T-helper 2 cell treated with Interferon-gamma antibody and Interleukin-4, amounts not matched to agents 5 μg/mL and 100 μg/mL, for 36 hours (primary cell): ENCODE data around the gene SELENOF.

Experiments used
- DNase-seq: peaks from one replicate; pipeline ENCODE4 v3.0.0; 2021; ENCODE audit warnings: low spot score
- H3K27ac Mint-ChIP-seq: one replicate; pipeline ENCODE4 v1.8.0; 2021; ENCODE audit warnings: mild to moderate bottlenecking, mixed read lengths
- H3K27me3 Mint-ChIP-seq: one replicate; pipeline ENCODE4 v1.8.0; 2021; ENCODE audit warnings: low read depth, mixed read lengths
- H3K36me3 Mint-ChIP-seq: one replicate; pipeline ENCODE4 v1.8.0; 2021; ENCODE audit warnings: low read depth, mixed read lengths
- H3K4me1 Mint-ChIP-seq: one replicate; pipeline ENCODE4 v1.8.0; 2021; ENCODE audit warnings: low read depth, mixed read lengths
- H3K4me3 Mint-ChIP-seq: one replicate; pipeline ENCODE4 v1.8.0; 2022; ENCODE audit warnings: mild to moderate bottlenecking, moderate library complexity, mixed read lengths
- H3K9me3 Mint-ChIP-seq: one replicate; pipeline ENCODE4 v1.8.0; 2021; ENCODE audit warnings: mixed read lengths

The SELENOF gene

DNA sequence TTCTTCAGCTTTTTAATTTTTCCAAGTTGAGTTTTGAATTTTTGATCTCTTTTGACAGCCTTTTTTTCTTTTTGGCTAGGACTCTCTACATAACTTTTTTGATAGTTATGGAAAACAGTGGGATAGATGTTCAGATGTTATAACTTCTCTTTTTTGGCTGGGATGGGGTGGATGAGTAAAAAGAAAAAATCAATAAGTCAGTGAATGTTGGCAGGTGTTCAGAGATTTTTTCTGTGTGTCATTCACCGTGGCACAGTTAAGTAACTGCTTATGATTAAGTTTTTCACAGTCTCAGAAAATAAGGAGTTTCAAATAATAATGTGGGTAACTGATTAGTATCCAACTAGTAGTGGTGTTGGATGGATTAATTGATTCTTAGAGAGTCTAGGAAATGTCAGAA lies 24.5 kb upstream of the SELENOF start:
- no peak for DNase-seq
- no peaks in the 10 kb centered on the region for H3K9me3 Mint-ChIP-seq
- no peaks in the 10 kb centered on the region for H3K27me3 Mint-ChIP-seq
- H3K36me3 Mint-ChIP-seq: no peaks in the 10 kb centered on the region
- H3K4me1 Mint-ChIP-seq: peaks cover 1% of the 10 kb centered on the region
- no peak overlapping the region for H3K27ac Mint-ChIP-seq
- no peak overlapping the region for H3K4me3 Mint-ChIP-seq

DNA sequence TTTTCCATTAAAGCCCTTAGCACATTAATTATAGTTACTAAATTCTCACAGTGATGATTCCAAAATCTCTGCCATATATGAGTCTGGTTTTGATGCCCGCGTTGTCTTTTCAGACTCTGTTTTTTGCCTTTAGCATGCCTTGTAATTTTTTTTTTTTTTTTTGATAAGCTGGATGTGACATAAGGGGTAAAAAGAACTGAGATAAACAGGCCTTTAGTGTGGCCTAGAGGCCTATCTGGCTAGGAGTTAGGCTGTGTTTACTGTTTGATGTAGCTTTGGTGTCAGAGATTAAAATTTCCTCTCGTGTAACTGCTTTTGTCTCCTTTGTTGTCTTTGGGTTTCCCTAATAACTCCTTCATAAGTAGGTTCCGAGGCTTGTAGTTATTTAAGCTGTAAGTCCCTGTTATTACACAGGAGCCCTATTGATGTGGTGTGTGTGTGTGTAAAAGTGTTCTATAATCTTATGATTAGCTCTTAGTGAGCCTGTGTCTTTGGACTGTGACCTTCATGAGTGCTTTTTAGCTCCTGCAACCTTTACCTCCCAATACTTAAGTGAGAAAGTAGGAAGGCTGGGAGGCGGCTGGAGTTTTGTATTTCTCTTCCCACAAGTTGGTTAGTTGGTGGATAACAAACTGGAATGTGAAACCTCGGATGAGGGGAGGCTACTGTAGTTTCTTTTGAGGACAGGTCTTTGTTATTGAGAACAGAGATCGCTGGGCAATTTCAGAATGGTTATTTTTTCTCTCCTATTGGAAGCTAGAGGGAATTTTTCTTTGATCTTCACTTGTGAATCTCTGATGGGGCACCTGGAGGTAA lies 19.8 kb upstream of the SELENOF start:
- Mint-ChIP-seq H3K4me3 (no peak overlapping the region), H3K9me3 (no peaks in the 10 kb centered on the region), H3K36me3 (no peaks in the 10 kb centered on the region), H3K4me1 (peaks cover 5% of the 10 kb centered on the region), H3K27ac (no peak overlapping the region), H3K27me3 (no peaks in the 10 kb centered on the region)
- DNase-seq: no peak

DNA sequence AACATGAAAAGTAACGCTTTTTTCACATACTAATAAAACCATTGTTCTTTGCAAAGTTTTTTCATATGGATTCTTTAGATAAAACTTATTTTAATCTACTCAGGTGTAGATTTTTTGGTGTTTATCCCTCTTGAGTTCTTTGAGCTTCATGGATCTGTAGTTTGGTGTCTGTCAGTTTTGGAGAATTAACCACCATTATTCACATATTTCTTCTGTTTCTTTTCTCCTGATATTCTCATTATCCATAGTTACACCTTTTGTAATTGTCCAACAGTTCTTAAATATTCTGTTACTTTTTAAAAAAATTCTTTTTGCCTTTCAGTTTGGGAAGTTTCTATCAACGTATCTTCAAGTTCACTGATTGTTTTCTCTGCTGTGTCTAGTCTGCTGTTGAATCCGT lies 19.1 kb upstream of the SELENOF start:
- peaks cover 4% of the 10 kb centered on the region for H3K4me1 Mint-ChIP-seq
- no peaks in the 10 kb centered on the region for H3K36me3 Mint-ChIP-seq
- H3K27ac Mint-ChIP-seq: no peak overlapping the region
- H3K27me3 Mint-ChIP-seq: no peaks in the 10 kb centered on the region
- no peak overlapping the region for H3K4me3 Mint-ChIP-seq
- no peaks in the 10 kb centered on the region for H3K9me3 Mint-ChIP-seq
- DNase-seq: no peak

DNA sequence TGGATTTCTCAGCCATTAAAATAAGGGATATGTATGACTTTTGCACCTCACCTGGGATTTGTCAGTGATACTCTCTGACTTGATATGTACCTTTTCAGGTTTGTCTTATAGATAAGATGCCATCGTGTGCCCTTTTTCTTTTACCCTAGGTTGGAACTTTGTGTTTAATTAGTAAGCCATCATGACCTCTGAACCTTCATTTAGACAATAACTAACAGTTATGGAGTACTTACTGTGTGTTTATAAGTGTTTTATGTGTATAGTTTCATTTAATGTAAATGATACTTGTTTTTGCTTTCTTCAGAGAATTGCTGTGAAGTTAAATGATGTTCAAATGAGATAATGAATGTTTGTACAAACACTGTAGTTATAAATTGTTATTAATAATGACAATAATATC lies 14.9 kb upstream of the SELENOF start:
- Mint-ChIP-seq H3K4me1 (peaks cover 8% of the 10 kb centered on the region), H3K27me3 (no peaks in the 10 kb centered on the region), H3K36me3 (peaks cover 18% of the 10 kb centered on the region), H3K27ac (no peak overlapping the region), H3K4me3 (no peak overlapping the region), H3K9me3 (peaks cover 22% of the 10 kb centered on the region)
- no peak for DNase-seq

DNA sequence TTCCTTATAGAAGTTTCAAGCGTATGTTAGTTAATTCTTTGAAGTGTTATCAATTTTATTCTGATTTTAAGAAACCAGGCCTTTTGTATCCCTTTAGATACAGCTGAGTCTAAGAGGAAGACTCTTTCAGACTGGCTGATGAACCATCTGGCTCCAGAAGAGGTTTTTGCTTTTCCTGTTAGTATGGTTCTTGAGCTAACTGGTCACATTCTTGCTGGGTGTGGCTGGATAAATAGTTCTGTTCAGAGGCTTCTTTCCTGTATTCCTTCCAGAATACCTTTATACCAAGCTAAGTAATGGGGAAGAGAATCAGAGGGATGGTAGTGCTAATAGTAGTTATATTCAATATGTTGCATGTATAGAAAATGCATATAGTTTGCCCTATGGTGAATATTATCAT lies 13.0 kb upstream of the SELENOF start:
- H3K27ac Mint-ChIP-seq: no peak overlapping the region
- no peak overlapping the region for H3K4me3 Mint-ChIP-seq
- peaks cover 28% of the 10 kb centered on the region for H3K36me3 Mint-ChIP-seq
- H3K4me1 Mint-ChIP-seq: peaks cover 5% of the 10 kb centered on the region
- DNase-seq: no peak
- H3K27me3 Mint-ChIP-seq: no peaks in the 10 kb centered on the region
- peaks cover 38% of the 10 kb centered on the region for H3K9me3 Mint-ChIP-seq

DNA sequence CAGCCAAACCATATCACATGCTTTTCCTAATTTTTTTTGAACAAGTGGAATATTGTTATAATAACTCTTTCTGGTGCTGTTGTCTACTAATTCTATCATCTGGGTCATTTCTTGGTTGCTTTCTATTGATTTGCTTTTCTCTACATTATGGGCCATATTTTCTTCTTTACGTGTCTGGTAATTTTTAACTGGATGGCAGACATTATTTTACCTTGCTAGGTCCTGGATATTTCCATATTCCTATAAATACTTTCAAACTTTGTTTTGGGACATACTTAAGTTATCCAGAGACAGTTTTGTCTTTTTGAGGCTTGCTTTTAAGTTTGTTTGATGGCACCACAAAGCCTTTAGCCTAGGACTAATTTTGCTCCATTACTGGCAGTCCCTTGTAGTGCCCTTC lies 11.8 kb upstream of the SELENOF start:
- Mint-ChIP-seq H3K4me3 (no peak overlapping the region), H3K9me3 (peaks cover 46% of the 10 kb centered on the region), H3K27ac (no peak overlapping the region), H3K4me1 (peaks cover 5% of the 10 kb centered on the region), H3K36me3 (peaks cover 33% of the 10 kb centered on the region), H3K27me3 (no peaks in the 10 kb centered on the region)
- no peak for DNase-seq

DNA sequence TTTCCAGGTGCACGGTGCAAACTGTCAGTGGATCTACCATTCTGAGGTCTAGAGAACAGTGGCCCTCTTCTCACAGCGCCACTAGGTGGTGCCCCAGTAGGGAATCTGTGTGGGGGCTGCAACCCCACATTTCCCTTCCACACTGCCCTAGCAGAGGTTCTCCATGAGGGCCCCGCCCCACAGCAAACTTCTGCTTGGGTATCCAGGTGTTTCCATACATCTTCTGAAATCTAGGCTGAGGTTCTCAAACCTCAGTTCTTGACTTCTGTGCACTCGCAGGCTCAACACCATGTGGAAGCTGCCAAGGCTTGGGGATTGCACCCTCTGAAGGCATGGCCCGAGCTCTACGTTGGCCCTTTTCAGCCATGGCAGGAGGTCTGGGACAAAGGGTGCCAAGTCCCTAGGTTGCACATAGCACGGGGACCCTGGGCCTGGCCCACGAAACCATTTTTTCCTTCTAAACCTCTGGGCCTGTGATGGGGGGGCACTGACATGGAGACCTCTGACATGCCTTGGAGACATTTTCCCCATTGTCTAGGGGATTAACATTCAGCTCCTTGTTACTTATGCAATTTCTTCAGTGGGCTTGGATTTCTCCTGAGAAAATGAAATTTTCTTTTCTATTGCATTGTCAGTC lies 10.5 kb upstream of the SELENOF start:
- peaks cover 50% of the 10 kb centered on the region for H3K9me3 Mint-ChIP-seq
- H3K4me3 Mint-ChIP-seq: no peak overlapping the region
- H3K27ac Mint-ChIP-seq: no peak overlapping the region
- no peaks in the 10 kb centered on the region for H3K27me3 Mint-ChIP-seq
- DNase-seq: no peak
- H3K4me1 Mint-ChIP-seq: peaks cover 5% of the 10 kb centered on the region
- peaks cover 37% of the 10 kb centered on the region for H3K36me3 Mint-ChIP-seq

DNA sequence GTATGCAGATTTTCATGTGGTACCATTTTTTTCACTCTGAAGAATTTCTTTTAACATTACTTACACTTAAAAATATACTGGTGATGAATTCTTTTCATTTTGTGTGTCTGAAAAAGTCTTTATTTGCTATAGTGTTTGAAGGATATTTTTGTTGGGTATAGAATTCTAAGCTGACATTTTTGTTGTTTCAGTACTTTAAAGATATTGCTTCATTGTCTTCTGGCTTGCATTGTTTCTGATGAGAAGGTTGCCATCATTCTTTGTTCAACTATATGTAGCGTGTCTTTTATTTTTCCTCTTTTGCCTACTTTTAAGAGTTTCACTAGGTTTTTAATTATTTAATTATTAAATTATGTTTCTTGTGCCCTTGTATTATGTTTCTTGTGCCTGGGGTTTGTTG lies 8.5 kb upstream of the SELENOF start:
- Mint-ChIP-seq H3K27ac (no peak overlapping the region), H3K36me3 (peaks cover 37% of the 10 kb centered on the region), H3K4me3 (no peak overlapping the region), H3K27me3 (no peaks in the 10 kb centered on the region), H3K4me1 (peaks cover 9% of the 10 kb centered on the region), H3K9me3 (peaks cover 50% of the 10 kb centered on the region)
- no peak for DNase-seq

DNA sequence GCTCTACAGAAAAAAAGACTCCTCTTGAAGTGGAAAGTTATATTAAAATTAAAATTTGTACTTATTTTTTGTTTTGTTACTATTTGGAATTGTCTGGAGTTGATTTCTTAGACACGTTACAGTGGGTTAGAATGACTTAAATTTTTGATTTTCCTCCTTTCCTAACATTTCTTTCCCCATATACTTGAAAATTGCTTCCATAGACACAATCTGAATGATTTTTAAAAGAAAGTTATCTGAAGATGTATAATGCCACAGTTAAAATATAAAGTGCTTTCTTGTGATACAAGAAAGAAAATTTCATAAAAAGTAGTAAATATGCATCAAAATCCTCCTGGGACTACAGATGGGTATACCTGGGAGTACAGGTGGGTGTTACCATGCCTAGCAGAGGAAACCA lies 2.8 kb upstream of the SELENOF start:
- peaks cover 10% of the 10 kb centered on the region for H3K9me3 Mint-ChIP-seq
- peaks cover 10% of the 10 kb centered on the region for H3K36me3 Mint-ChIP-seq
- no peaks in the 10 kb centered on the region for H3K27me3 Mint-ChIP-seq
- no peak overlapping the region for H3K27ac Mint-ChIP-seq
- DNase-seq: no peak
- H3K4me1 Mint-ChIP-seq: peaks cover 16% of the 10 kb centered on the region
- H3K4me3 Mint-ChIP-seq: no peak overlapping the region

DNA sequence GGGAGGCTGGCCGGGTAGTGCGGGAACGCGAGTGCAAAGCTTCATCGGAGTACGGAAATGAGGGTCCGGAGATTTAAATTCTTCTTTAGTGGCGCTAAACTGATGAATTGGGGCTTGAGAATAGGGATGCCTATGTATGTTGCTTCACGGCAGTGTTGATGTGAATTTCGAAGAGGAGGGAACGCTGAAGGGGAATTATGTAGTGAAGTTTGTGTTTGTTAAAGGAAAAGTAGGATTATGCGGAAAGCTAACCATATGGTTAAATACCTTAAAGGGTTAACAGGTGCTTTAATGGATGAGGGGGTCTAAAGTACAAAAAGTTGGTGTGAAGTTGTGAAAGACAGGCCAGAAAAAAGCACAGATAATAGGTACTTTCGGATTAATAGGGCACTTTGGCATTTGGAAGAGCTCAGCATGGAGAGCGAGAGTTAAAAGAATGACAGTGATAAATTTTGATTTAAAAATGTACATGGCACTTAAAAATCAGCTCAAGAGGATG lies 1.9 kb upstream of the SELENOF start:
- no peak overlapping the region for H3K27ac Mint-ChIP-seq
- no peak overlapping the region for H3K4me3 Mint-ChIP-seq
- no peaks in the 10 kb centered on the region for H3K27me3 Mint-ChIP-seq
- H3K36me3 Mint-ChIP-seq: peaks cover 14% of the 10 kb centered on the region
- no peak for DNase-seq
- peaks cover 4% of the 10 kb centered on the region for H3K9me3 Mint-ChIP-seq
- peaks cover 23% of the 10 kb centered on the region for H3K4me1 Mint-ChIP-seq

DNA sequence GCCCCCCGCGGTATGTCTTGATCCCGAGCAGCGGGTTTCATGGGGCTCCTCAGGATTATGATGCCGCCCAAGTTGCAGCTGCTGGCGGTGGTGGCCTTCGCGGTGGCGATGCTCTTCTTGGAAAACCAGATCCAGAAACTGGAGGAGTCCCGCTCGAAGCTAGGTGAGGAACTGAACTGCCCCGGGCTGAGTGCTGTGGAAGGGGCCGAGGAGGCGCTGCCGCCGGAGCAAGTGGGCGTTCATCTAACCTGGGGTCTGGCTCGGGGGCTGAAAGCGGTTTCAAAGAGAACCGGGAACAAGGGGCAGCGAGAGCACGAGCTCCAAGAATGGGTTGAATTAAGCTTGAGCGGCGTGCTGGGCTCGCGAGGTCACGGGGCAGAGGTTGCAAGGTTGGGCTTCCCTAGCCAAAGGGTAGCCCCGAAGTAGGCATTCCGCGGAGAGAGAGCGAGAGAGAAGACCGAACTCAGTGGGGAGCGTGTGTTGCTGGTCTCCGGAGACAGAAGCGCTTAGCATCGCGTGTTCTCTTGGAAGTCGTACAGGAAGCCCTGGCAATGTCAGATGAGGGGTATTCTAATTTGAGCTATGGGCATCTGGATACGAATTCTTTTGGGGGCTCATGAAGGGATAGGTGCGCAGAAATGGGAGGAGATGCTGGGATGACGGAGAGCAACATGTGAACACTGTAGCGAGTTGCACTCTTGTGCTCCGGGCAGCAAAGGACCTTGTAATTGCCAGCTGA lies 1.2 kb upstream of the SELENOF start:
- H3K27ac Mint-ChIP-seq: no peak overlapping the region
- H3K27me3 Mint-ChIP-seq: no peaks in the 10 kb centered on the region
- peaks cover 25% of the 10 kb centered on the region for H3K4me1 Mint-ChIP-seq
- no peak overlapping the region for H3K4me3 Mint-ChIP-seq
- H3K9me3 Mint-ChIP-seq: no peaks in the 10 kb centered on the region
- H3K36me3 Mint-ChIP-seq: peaks cover 13% of the 10 kb centered on the region
- DNase-seq: peak; percentile 42

DNA sequence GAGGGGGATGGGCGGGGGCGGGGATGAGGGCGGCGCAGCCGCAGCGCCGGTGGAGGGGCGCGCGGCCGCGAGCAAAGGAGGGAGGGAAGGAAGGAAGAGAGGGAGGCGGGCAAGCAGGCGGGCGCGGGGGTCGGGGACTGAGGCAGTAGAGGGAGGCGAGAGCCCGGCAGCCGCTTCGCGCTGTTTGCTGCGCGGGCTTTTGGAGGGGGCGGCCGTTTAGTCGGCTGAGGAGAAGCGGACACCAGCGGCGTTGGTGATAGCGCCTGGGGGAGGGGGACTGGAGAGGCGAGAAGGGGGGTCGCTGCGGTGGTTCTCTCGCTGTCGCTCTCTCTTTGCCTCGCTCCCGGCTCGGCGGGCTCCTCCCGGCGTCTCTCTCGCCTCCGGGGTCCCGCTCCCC lies 673 bp upstream of the SELENOF start, which contains the start of gene HS2ST1:
TSS of gene HS2ST1 (plus strand) at position 35 of the 397 bp plus-strand sequence.
- no peak for DNase-seq
- Mint-ChIP-seq H3K9me3 (no peaks in the 10 kb centered on the region), H3K4me1 (peaks cover 31% of the 10 kb centered on the region), H3K27me3 (no peaks in the 10 kb centered on the region), H3K27ac (no peak within 1 kb of the TSS), H3K4me3 (no peak within 1 kb of the TSS), H3K36me3 (peaks cover 18% of the 10 kb centered on the region)

DNA sequence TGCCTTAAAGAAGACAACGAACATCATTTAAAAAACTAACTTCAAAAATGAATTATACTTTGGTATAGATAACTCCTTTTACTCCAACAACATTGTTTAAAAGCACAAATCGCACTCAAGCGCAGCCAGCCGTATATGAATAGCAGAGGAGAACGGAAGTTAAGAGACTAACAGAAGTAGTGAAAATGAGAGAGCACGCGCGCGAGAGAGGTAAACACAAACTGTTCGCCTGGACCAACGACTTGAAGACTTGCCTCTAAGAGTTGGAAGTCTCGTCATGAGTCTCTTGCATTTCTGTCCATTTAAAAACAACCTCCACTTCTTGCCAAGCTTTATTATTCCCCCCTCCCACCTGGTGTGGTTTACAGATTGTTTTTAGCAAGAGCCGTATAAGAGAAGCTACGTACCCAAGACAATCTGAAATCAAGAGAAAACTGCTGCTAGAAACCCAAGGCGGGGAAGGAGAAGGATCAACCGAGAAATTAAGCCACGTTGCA lies 479 bp downstream of the SELENOF start:
- no peaks in the 10 kb centered on the region for H3K9me3 Mint-ChIP-seq
- peaks cover 25% of the 10 kb centered on the region for H3K36me3 Mint-ChIP-seq
- H3K4me1 Mint-ChIP-seq: peaks cover 40% of the 10 kb centered on the region
- DNase-seq: peak; percentile 37
- H3K27ac Mint-ChIP-seq: no peak overlapping the region
- no peaks in the 10 kb centered on the region for H3K27me3 Mint-ChIP-seq
- H3K4me3 Mint-ChIP-seq: no peak overlapping the region
